GM13977 (cell line): ENCODE measurements around the gene LFNG.

Experiments used
- DNase-seq: peaks from one replicate; pipeline ENCODE4 v3.0.0; 2012; ENCODE audit warnings: low spot score
- CTCF ChIP-seq: IDR thresholded peaks from 2 replicates; pipeline ENCODE4 v1.5.1; 2012; ENCODE audit warnings: mild to moderate bottlenecking, control low read depth; ENCODE audit not compliant: insufficient read depth; ENCODE audit errors: extremely low read depth, missing control alignments
- in situ Hi-C: fragments of 300-500 bp; cut with MboI; formaldehyde crosslinking; loops from one replicate; pipeline ENCODE4 v1.12.0; 2022; ENCODE audit warnings: low sequenced_read_pairs, low pct_unique_long_range_greater_than_20kb, mixed read lengths, inconsistent platforms; ENCODE audit not compliant: unreplicated experiment

The LFNG gene

GRCh38 chr7:2477447-2478398 lies 41.9 kb upstream of the LFNG start:
- in situ Hi-C loops, result no loop called here
- peak; percentile 72 for TF ChIP-seq CTCF
- peak; percentile 86 for DNase-seq

- in situ Hi-C loops, result no loop called here
- DNase-seq, result no peak
- TF ChIP-seq CTCF, result no peak
These were observed 41.2 kb upstream of the LFNG start for GRCh38 chr7:2478399-2478785.

GRCh38 chr7:2478800-2479199 lies 40.8 kb upstream of the LFNG start:
- in situ Hi-C loops, result no loop called here
- TF ChIP-seq CTCF, result no peak
- no peak for DNase-seq

- in situ Hi-C loops, result no loop called here
- TF ChIP-seq CTCF, result no peak
- no peak for DNase-seq
These were observed 40.1 kb upstream of the LFNG start for GRCh38 chr7:2479276-2480069.

GRCh38 chr7:2480070-2480408 lies 39.5 kb upstream of the LFNG start:
- in situ Hi-C loops, result no loop called here
- no peak for DNase-seq
- TF ChIP-seq CTCF, result no peak

GRCh38 chr7:2481195-2481594 lies 38.4 kb upstream of the LFNG start:
- no peak for TF ChIP-seq CTCF
- in situ Hi-C loops, result no loop called here

More at GRCh38 chr7:2481195-2481594, 38.4 kb upstream of the LFNG start:
- DNase-seq, result no peak
